Coronary artery (tissue), 2 donors: ENCODE measurements around the gene SPTBN1.

ENCODE experiments used
- DNase-seq: peaks from one replicate; pipeline ENCODE4 v3.0.0-alpha.2; 2017; ENCODE audit warnings: low spot score
- H3K27ac ChIP-seq, 2 donors: fragments of 200-600 bp; sonication (generic); one replicate each; pipeline ENCODE4 v1.5.1; 2016 to 2019
- H3K4me3 ChIP-seq: fragments of 200-600 bp; sonication (generic); 2 replicates; pipeline ENCODE4 v1.5.1; 2016; ENCODE audit warnings: mild to moderate bottlenecking, moderate library complexity
- TF ChIP-seq, protein P1 (sequence below): fragments of 200-600 bp; sonication (generic); IDR thresholded peaks from one replicate; pipeline ENCODE4 v1.5.1; 2019; ENCODE audit warnings: antibody characterized with exemption

Gene SPTBN1

DNA sequence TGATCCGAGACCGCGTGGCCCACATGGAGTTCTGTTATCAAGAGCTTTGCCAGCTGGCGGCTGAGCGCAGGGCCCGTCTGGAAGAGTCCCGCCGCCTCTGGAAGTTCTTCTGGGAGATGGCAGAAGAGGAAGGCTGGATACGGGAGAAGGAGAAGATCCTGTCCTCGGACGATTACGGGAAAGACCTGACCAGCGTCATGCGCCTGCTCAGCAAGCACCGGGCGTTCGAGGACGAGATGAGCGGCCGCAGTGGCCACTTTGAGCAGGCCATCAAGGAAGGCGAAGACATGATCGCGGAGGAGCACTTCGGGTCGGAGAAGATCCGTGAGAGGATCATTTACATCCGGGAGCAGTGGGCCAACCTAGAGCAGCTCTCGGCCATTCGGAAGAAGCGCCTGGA, 172.8 kb downstream of the SPTBN1 start:
- no peak for DNase-seq
- TF ChIP-seq, protein P1, sequence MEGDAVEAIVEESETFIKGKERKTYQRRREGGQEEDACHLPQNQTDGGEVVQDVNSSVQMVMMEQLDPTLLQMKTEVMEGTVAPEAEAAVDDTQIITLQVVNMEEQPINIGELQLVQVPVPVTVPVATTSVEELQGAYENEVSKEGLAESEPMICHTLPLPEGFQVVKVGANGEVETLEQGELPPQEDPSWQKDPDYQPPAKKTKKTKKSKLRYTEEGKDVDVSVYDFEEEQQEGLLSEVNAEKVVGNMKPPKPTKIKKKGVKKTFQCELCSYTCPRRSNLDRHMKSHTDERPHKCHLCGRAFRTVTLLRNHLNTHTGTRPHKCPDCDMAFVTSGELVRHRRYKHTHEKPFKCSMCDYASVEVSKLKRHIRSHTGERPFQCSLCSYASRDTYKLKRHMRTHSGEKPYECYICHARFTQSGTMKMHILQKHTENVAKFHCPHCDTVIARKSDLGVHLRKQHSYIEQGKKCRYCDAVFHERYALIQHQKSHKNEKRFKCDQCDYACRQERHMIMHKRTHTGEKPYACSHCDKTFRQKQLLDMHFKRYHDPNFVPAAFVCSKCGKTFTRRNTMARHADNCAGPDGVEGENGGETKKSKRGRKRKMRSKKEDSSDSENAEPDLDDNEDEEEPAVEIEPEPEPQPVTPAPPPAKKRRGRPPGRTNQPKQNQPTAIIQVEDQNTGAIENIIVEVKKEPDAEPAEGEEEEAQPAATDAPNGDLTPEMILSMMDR: no peak
- no peak overlapping the region for H3K4me3 ChIP-seq
- H3K27ac ChIP-seq: no peak overlapping the region

- no peak for DNase-seq
- H3K27ac ChIP-seq: peak overlapping the region in 1 of 2 donors; percentile 62
- TF ChIP-seq, protein P1: no peak
- H3K4me3 ChIP-seq: no peak overlapping the region
Observed at GRCh38 chr2:54629390-54629789, 173.3 kb downstream of the SPTBN1 start.

DNA sequence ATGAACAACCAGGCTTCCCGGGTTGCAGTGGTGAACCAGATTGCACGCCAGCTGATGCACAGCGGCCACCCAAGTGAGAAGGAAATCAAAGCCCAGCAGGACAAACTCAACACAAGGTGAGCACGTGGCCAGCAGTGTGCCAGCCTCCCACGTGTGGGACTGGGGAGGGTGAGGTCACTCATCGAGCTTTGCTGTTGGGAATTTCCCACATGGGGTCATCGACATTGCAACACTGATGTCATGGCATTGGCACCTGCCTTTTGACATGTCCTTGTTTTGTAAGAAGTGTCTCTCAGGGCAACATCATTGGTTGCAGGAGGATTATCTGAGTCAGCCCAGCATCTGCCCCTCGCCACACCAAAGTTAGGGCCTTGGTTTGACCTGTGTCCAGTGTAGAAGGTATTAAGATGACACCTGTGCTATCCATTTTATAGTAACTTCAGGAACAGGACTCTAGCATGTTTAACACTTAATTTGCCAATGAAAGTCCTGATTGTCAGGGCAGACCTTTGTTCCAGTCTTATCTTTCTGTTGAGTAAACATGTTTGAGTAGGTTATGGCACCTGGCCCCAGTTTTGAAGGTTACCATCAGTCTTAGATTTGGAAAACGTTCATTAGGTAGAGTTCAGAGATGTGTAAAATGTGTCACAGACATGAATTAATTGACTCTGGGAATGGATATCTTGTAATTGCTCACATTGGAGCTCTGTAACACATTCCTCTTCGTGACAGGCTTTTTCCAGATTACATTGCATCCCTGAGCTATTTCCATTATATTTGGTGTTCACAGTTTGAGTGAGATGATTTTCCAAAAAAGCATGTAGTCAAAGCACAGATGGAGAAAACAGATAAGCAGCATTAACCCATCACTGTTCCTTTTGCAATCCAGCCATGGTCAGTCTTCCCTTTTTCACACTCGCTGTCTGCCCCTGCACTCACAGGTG, 174.1 kb downstream of the SPTBN1 start:
- peak overlapping the region in 1 of 2 donors; percentile 62 for H3K27ac ChIP-seq

DNA sequence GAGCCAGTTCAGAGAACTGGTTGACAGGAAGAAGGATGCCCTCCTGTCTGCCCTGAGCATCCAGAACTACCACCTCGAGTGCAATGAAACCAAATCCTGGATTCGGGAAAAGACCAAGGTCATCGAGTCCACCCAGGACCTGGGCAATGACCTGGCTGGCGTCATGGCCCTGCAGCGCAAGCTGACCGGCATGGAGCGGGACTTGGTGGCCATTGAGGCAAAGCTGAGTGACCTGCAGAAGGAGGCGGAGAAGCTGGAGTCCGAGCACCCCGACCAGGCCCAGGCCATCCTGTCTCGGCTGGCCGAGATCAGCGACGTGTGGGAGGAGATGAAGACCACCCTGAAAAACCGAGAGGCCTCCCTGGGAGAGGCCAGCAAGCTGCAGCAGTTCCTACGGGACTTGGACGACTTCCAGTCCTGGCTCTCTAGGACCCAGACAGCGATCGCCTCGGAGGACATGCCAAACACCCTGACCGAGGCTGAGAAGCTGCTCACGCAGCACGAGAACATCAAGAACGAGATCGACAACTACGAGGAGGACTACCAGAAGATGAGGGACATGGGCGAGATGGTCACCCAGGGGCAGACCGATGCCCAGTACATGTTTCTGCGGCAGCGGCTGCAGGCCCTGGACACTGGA, 174.9 kb downstream of the SPTBN1 start:
- DNase-seq: no peak
- peak overlapping the region in 1 of 2 donors; percentile 62 for H3K27ac ChIP-seq
- TF ChIP-seq, protein P1: no peak
- H3K4me3 ChIP-seq: peak overlapping the region; percentile 31

More for the DNA sequence above, 174.1 kb downstream of the SPTBN1 start:
- H3K4me3 ChIP-seq: no peak overlapping the region
- TF ChIP-seq, protein P1: no peak
- no peak for DNase-seq

DNA sequence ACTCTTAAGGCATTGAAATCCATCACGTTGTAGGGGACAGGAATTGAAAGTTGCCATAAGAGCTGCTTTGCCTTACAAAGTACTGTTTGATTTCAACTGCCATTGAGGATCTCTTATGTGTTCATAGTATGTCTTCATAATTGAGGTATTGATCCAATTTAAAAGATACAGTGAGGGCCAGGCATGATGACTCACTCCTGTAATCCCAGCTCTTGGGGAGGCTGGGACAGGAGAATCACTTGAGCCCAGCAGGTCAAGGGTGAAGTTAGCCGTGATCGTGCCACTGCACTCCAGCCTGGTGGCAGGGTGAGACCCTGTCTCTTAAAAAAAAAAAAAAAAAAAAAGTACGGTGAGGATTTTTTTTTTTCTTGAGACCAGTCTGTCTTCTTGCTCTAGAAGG, 175.6 kb downstream of the SPTBN1 start:
- H3K27ac ChIP-seq: no peak overlapping the region
- DNase-seq: no peak
- H3K4me3 ChIP-seq: no peak overlapping the region
- TF ChIP-seq, protein P1: no peak

DNA sequence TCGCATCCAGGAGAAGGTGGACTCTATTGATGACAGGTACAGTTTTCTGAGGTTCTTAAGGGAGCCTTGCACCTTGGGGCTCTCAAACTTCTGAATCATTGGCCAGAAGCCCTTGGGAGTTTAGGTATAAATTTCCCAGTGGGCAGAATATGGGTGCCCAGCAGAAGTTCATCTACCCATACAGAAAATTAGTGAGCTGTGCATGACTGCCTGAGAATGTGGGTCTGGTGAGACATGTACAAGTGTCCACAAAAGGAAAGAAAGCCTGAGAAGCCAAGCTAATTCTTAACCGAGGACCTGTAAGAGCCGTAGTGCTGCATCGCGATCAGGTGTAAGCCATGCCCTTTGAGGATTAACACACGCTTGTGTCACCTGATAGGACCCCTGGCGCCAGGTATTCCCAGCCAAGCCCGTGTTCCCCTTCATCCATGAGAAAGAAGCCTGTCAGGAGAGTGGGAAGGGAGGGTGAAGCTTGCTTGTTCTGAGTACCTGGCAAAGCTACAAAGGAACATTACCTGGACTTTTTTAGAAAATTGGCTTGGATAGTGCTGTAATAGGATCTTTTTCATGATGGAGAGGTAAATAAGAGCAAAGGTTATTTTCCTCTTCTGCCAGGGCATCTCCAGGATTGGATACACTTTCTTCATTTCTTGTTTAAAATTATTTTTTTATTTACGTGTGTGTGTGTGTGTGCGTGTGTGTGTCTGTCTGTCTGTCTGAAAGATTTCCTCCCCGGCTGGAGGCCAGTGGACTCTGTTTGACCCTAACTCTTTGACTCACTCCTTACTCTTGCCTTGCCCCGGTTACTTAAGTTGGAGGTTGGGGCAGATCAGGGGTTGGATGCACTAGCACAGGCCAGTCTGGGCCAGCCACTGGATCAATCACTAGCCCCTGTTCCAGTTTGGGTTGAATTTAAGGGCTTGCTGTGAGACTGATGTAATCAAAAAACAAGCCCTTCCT, 176.9 kb downstream of the SPTBN1 start:
- H3K27ac ChIP-seq: peak overlapping the region; percentile 31 to 51
- TF ChIP-seq, protein P1: no peak
- DNase-seq: no peak
- no peak overlapping the region for H3K4me3 ChIP-seq
